ENCODE measurements around the gene SRA1.

DNA sequence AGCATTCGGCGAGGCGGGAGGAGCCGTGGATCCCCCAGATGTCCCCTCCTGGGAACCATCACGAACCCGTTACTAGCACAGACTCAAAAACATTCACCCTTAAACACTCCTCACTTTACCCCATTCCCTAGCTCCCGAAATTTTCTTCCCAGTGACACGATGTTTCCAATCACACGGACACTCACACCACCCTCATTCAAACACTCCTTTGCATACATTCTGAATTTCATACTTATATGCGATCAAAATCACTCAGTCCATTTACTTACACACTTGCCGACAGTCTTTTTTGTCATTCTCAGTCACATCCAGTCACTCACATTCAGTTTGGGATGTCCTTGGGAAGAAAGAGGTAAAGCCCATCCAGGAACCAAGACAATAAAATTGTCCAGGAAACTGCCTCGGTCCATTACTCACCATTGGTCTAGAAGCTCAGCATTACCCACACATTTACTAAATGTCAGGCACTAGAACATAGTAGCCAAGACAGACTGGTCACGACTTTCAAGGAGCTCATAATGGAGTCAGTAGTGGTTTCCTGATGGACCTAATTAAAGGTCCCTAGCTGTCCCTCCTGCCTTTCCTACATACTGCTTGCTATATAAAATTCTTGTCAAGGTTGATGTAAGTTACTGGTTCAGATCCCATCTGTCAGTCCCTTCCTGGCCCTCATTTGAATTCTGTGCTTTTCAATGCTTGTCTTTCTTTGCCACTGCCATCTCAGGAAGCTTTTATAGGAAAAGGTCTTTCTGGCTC, 7.9 kb upstream of the SRA1 start:
- TF ChIP-seq EZH2 (IDR thresholded peaks at IDR 0.05; ENCODE audit: insufficient read depth, low read length) (no peak), CTCF (IDR thresholded peaks at IDR 0.05; ENCODE audit: insufficient read depth, low read depth, low read length) (no peak)
